ENCODE data around the gene HSPA4L. TPM values are rescaled to one million over a fixed set of nuclear protein-coding genes. Genes with fewer than 3 reads are reported as not detected.

Gene HSPA4L
- total RNA-seq, 2 experiments from 2014 or later: 4.1 to 4.6 TPM

DNA sequence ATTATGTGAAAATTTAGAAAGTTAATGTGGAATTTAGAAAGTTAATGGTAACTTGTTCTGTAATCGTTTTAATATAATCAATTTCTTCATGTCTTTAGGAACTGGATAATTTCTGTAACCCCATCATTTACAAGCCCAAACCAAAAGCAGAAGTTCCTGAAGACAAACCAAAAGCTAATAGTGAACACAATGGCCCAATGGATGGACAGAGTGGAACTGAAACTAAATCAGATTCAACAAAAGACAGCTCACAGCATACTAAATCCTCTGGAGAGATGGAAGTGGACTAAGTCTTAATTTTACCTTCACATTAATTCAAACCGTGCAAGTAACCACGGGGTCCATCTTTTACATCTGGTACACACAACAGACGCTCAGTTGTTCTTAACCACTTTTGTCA, 50.5 kb downstream of the HSPA4L start:
- intact Hi-C loops (cut with micrococcal nuclease): no loop called here
- H3K27me3 Mint-ChIP-seq: peaks cover 2% of the 10 kb centered on the region
- TF ChIP-seq, protein P1, sequence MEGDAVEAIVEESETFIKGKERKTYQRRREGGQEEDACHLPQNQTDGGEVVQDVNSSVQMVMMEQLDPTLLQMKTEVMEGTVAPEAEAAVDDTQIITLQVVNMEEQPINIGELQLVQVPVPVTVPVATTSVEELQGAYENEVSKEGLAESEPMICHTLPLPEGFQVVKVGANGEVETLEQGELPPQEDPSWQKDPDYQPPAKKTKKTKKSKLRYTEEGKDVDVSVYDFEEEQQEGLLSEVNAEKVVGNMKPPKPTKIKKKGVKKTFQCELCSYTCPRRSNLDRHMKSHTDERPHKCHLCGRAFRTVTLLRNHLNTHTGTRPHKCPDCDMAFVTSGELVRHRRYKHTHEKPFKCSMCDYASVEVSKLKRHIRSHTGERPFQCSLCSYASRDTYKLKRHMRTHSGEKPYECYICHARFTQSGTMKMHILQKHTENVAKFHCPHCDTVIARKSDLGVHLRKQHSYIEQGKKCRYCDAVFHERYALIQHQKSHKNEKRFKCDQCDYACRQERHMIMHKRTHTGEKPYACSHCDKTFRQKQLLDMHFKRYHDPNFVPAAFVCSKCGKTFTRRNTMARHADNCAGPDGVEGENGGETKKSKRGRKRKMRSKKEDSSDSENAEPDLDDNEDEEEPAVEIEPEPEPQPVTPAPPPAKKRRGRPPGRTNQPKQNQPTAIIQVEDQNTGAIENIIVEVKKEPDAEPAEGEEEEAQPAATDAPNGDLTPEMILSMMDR (IDR thresholded peaks at IDR 0.05): no peak
- DNase-seq (no peak), ATAC-seq (no peak)
- H3K4me3 Mint-ChIP-seq: no peak overlapping the region
- no peaks in the 10 kb centered on the region for H3K9me3 Mint-ChIP-seq
- no peaks in the 10 kb centered on the region for H3K36me3 Mint-ChIP-seq (ENCODE audit: low read depth)
- CTCF ChIA-PET: no interaction called here
- H3K27ac Mint-ChIP-seq: no peak overlapping the region
- POLR2A ChIA-PET: no interaction called here
- H3K4me1 Mint-ChIP-seq (ENCODE audit: low read depth): no peaks in the 10 kb centered on the region

DNA sequence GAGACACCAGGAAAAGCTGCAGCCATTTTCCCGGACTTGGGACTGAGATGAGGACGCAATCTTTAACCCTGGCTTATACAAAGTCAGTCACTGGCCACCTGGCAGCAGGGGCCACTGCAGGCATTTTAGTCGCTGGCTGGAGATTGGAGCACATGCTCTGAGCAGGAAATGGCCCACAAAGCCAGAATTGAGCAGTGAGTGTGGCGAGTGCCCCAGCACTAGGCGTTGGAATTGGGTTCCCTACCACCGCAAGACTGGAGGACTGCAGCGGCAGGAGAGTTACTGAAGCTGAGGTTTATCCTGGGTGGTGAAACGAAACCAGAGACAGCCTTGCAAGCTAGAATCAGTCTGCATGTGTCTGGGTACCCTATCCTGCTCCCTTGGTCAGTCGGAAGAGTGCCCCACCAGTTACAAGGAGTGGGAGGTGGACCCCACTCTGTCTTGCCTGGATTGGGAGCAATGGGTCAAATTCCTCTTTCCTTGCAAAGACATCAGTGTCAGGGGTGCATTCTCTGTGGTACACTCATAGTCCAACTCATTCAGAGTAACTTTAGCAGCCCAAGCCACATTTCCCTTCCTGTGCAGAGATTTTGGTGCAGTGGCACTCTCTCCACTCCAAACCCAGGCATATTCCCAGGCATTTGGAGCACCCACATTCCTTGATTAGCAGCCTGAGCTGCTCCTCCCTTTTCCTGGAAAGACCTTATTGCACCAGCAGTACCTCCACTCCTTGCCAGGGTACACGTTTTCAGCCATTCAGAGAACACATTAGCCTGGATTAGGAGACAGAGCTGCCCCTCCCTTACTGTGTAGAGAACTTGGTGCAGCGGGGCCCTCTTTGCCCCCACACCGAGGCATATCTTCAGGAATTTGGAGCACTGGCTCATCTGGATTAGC, 61.8 kb downstream of the HSPA4L start:
- intact Hi-C loops (cut with micrococcal nuclease): no loop called here
- ChIA-PET POLR2A (no interaction called here), CTCF (no interaction called here)
- DNase-seq (no peak), ATAC-seq (no peak)
- H3K27ac Mint-ChIP-seq: no peak overlapping the region
- peaks cover 25% of the 10 kb centered on the region for H3K9me3 Mint-ChIP-seq
- H3K36me3 Mint-ChIP-seq (ENCODE audit: low read depth): peaks cover 27% of the 10 kb centered on the region
- no peak overlapping the region for H3K4me3 Mint-ChIP-seq
- no peaks in the 10 kb centered on the region for H3K4me1 Mint-ChIP-seq (ENCODE audit: low read depth)
- TF ChIP-seq, protein P1 (IDR thresholded peaks at IDR 0.05): no peak
- H3K27me3 Mint-ChIP-seq: no peaks in the 10 kb centered on the region

- Mint-ChIP-seq H3K9me3 (peaks cover 29% of the 10 kb centered on the region), H3K27ac (no peak overlapping the region), H3K27me3 (no peaks in the 10 kb centered on the region), H3K36me3 (ENCODE audit: low read depth) (peaks cover 31% of the 10 kb centered on the region), H3K4me1 (ENCODE audit: low read depth) (no peaks in the 10 kb centered on the region), H3K4me3 (no peak overlapping the region)
- DNase-seq: no peak
- intact Hi-C loops (cut with micrococcal nuclease): no loop called here
- TF ChIP-seq, protein P1 (IDR thresholded peaks at IDR 0.05): no peak
- ChIA-PET POLR2A (no interaction called here), CTCF (no interaction called here)
- no peak for ATAC-seq
Measured at GRCh38 chr4:127844601-127845116, 62.5 kb downstream of the HSPA4L start.

- TF ChIP-seq, protein P1 (IDR thresholded peaks at IDR 0.05): no peak
- Mint-ChIP-seq H3K4me3 (no peak overlapping the region), H3K4me1 (ENCODE audit: low read depth) (no peaks in the 10 kb centered on the region), H3K9me3 (peaks cover 42% of the 10 kb centered on the region), H3K36me3 (ENCODE audit: low read depth) (peaks cover 42% of the 10 kb centered on the region), H3K27ac (no peak overlapping the region), H3K27me3 (no peaks in the 10 kb centered on the region)
- intact Hi-C loops (cut with micrococcal nuclease): no loop called here
- no peak for DNase-seq
- ATAC-seq: no peak
- POLR2A ChIA-PET: no interaction called here
- CTCF ChIA-PET: no interaction called here
Measured at GRCh38 chr4:127846061-127846460, 63.9 kb downstream of the HSPA4L start.

- Mint-ChIP-seq H3K27ac (no peak overlapping the region), H3K4me3 (no peak overlapping the region), H3K4me1 (ENCODE audit: low read depth) (no peaks in the 10 kb centered on the region), H3K36me3 (ENCODE audit: low read depth) (peaks cover 47% of the 10 kb centered on the region), H3K9me3 (peaks cover 49% of the 10 kb centered on the region), H3K27me3 (no peaks in the 10 kb centered on the region)
- TF ChIP-seq, protein P1 (IDR thresholded peaks at IDR 0.05): no peak
- no peak for DNase-seq
- ChIA-PET POLR2A (no interaction called here), CTCF (no interaction called here)
- no peak for ATAC-seq
- intact Hi-C loops (cut with micrococcal nuclease): no loop called here
Measured at GRCh38 chr4:127846765-127847164, 64.6 kb downstream of the HSPA4L start.
